ENCODE data around the gene VPS41.

GRCh38 chr7:38759028-38759427, 150.0 kb downstream of the VPS41 start:
- no peak for TF ChIP-seq POLR2A (IDR thresholded peaks at IDR 0.05; ENCODE audit: low read length)
- no peak for TF ChIP-seq GATA1 (IDR thresholded peaks at IDR 0.05; ENCODE audit: low read depth, low read length)

Data from erythroblast (primary cell).